NB4 (cell line): ENCODE results near the gene CAMK2B.

ENCODE experiments used
- DNase-seq: peaks from one replicate; pipeline ENCODE4 v3.0.0; 2010; ENCODE audit warnings: low read depth
- H3K4me3 ChIP-seq: one replicate; pipeline ENCODE4 v1.5.1; 2011; ENCODE audit warnings: mild to moderate bottlenecking, low read depth, low read length, moderate library complexity
- MAX ChIP-seq: IDR thresholded peaks from 2 replicates; pipeline ENCODE4 v1.6.1; 2011; ENCODE audit warnings: low read depth, low read length
- MYC ChIP-seq: IDR thresholded peaks from 2 replicates; pipeline ENCODE4 v1.6.1; 2011; ENCODE audit warnings: low read depth, low read length
- POLR2A ChIP-seq: IDR thresholded peaks from 2 replicates; pipeline ENCODE4 v1.6.1; 2011; ENCODE audit warnings: mild to moderate bottlenecking; ENCODE audit not compliant: insufficient read length; ENCODE audit errors: extremely low read depth
- TF ChIP-seq, protein P1 (sequence below): IDR thresholded peaks from one replicate; pipeline ENCODE4 v1.5.1; 2012; ENCODE audit warnings: low read depth, low read length

Gene CAMK2B

DNA sequence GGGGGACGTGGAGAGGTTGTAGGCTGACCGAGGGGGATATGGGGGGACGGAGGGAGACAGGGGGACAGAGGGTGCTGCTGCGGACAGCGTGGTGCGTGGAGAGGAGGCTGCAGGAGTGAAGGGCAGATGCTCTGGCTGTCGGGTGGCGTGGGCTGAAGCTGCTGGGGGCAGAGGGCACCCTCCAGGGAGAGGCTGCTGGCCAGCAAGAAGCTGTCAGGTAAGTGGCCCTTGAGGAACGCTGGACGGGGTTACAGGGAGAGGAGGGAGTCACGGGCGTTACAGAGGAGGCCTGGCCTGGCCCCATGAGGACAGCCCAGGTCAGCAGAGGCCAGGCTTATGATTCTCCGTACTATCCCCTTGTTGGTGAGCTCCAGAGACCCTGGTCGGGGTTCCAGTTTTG lies 97.5 kb downstream of the CAMK2B start:
- H3K4me3 ChIP-seq, result no peak overlapping the region
- TF ChIP-seq MYC (no peak), POLR2A (no peak), MAX (no peak)
- TF ChIP-seq, protein P1, sequence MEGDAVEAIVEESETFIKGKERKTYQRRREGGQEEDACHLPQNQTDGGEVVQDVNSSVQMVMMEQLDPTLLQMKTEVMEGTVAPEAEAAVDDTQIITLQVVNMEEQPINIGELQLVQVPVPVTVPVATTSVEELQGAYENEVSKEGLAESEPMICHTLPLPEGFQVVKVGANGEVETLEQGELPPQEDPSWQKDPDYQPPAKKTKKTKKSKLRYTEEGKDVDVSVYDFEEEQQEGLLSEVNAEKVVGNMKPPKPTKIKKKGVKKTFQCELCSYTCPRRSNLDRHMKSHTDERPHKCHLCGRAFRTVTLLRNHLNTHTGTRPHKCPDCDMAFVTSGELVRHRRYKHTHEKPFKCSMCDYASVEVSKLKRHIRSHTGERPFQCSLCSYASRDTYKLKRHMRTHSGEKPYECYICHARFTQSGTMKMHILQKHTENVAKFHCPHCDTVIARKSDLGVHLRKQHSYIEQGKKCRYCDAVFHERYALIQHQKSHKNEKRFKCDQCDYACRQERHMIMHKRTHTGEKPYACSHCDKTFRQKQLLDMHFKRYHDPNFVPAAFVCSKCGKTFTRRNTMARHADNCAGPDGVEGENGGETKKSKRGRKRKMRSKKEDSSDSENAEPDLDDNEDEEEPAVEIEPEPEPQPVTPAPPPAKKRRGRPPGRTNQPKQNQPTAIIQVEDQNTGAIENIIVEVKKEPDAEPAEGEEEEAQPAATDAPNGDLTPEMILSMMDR, result no peak
- no peak for DNase-seq

- H3K4me3 ChIP-seq, result no peak overlapping the region
- TF ChIP-seq POLR2A (no peak), MAX (no peak), MYC (no peak)
- TF ChIP-seq, protein P1, result no peak
- no peak for DNase-seq
These were observed 99.0 kb downstream of the CAMK2B start for GRCh38 chr7:44226396-44226753.

GRCh38 chr7:44225566-44226395 lies 99.6 kb downstream of the CAMK2B start:
- no peak overlapping the region for H3K4me3 ChIP-seq
- no peak for DNase-seq
- no peak for TF ChIP-seq MAX
- no peak for TF ChIP-seq POLR2A
- no peak for TF ChIP-seq MYC
- TF ChIP-seq, protein P1, result no peak

- TF ChIP-seq POLR2A, result no peak
- no peak for TF ChIP-seq MYC
- TF ChIP-seq, protein P1, result no peak
- no peak for TF ChIP-seq MAX
- DNase-seq, result no peak
- no peak overlapping the region for H3K4me3 ChIP-seq
These were observed 100.3 kb downstream of the CAMK2B start for GRCh38 chr7:44224974-44225565.

DNA sequence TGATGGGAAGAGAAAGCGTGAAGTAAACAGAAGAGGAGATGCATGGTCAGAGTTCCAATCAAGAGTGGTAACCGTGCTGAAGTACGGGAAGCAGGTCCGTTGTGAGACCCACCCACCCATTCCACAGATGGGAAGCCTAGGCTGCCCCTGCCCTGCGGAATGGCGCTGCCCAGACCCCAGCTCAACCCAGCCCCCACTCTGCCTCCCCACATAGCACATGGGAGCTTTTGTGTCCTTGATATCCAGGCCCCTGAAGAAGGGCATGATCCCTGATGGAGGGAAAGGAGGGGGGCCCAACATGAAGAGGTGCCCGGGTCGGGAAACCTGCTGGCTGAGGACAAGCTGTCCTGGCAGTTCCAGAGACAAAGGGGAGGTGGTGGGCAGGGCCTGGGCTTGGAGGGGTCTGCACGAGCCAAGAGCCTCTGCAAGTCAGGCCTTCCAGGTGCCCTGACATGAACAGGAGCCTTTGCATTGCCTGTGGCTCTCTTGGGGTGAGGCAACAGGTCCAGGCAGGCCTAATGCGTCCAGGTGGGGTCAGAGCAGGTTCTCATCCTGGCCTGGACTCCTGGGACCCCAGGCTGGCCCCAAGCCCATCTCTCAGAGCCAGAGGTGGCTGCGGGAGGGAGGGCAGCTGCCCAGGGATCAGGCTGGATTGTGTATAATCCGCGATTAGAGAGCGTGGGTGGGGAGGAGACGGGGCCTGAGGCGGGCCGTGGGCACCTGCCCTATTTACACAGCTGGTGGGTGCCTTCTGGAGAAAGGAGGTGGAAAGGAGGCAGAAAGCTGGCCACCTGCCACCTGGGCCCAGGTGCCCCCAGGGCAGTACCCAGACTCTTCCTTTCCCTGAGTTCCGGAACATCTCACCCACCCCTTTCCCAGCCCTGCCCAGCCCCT lies 101.1 kb downstream of the CAMK2B start:
- TF ChIP-seq MAX, result no peak
- TF ChIP-seq POLR2A, result no peak
- TF ChIP-seq, protein P1, result no peak
- TF ChIP-seq MYC, result no peak
- H3K4me3 ChIP-seq, result no peak overlapping the region
- no peak for DNase-seq
